Erythroblast (primary cell): ENCODE measurements around the gene HLA-DPB1.

Experiments used
- GATA1 ChIP-seq: IDR thresholded peaks from 2 replicates; pipeline ENCODE4 v1.6.1; 2011; ENCODE audit warnings: low read depth, mild to moderate bottlenecking, control low read depth, low read length, moderate library complexity
- POLR2A ChIP-seq: IDR thresholded peaks from 2 replicates; pipeline ENCODE4 v1.6.1; 2011; ENCODE audit warnings: mild to moderate bottlenecking, low read length

- no peak for TF ChIP-seq POLR2A
- TF ChIP-seq GATA1: no peak
Measured at GRCh38 chr6:33073431-33073871, 2.3 kb upstream of the HLA-DPB1 start, which contains the start of gene HLA-DPA1.
